Suprapubic skin (tissue), 4 donors: ENCODE measurements around the gene OTOF.

ENCODE experiments used
- EP300 ChIP-seq: sonication (generic); formaldehyde crosslinking; IDR thresholded peaks from one replicate; pipeline ENCODE4 v1.6.1; 2017; ENCODE audit warnings: antibody characterized with exemption
- POLR2A ChIP-seq, 2 donors: fragments of 450-650 bp; IDR thresholded peaks; one replicate each; pipeline ENCODE4 v1.6.1; 2017; ENCODE audit warnings: antibody characterized with exemption in 2 of 2, mild to moderate bottlenecking in 2 of 2, moderate library complexity in 2 of 2
- POLR2AphosphoS5 ChIP-seq, 3 donors: sonication (generic); formaldehyde crosslinking; IDR thresholded peaks; one replicate each; pipeline ENCODE4 v1.6.1; 2017; ENCODE audit warnings: antibody characterized with exemption in 3 of 3
- TF ChIP-seq, protein P1 (sequence below), 2 donors: fragments of 200-600 bp in 1 of 2; fragments of 450-650 bp in 1 of 2; sonication (generic) in 1 of 2; IDR thresholded peaks; one replicate each; pipeline ENCODE4 v1.5.1; 2016 to 2019; ENCODE audit warnings: antibody characterized with exemption in 2 of 2, mild to moderate bottlenecking in 1 of 2, moderate library complexity in 1 of 2

DNA sequence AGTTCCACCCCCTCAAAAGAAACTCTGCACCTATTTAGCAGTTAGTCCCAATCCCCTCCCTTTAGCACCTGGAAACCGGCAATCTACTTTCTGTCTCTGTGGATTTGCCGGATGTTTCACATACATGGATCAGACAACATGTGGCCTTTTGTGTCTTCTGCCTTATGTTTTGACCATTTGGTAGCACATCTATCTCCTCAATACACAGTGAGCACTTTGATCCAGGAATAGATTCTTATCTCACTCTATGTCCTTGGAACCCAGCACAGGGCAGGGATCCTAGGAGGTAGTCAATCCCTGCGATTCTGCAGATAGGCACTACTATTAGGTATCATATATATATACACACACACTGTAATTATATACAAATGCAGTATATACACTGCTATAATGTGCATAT, 3.8 kb upstream of the OTOF start:
- no peak for TF ChIP-seq POLR2A (IDR thresholded peaks at IDR 0.05)
- TF ChIP-seq, protein P1, sequence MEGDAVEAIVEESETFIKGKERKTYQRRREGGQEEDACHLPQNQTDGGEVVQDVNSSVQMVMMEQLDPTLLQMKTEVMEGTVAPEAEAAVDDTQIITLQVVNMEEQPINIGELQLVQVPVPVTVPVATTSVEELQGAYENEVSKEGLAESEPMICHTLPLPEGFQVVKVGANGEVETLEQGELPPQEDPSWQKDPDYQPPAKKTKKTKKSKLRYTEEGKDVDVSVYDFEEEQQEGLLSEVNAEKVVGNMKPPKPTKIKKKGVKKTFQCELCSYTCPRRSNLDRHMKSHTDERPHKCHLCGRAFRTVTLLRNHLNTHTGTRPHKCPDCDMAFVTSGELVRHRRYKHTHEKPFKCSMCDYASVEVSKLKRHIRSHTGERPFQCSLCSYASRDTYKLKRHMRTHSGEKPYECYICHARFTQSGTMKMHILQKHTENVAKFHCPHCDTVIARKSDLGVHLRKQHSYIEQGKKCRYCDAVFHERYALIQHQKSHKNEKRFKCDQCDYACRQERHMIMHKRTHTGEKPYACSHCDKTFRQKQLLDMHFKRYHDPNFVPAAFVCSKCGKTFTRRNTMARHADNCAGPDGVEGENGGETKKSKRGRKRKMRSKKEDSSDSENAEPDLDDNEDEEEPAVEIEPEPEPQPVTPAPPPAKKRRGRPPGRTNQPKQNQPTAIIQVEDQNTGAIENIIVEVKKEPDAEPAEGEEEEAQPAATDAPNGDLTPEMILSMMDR (IDR thresholded peaks at IDR 0.05), result no peak
- no peak for TF ChIP-seq EP300
- no peak for TF ChIP-seq POLR2AphosphoS5 (IDR thresholded peaks at IDR 0.05)
